HG03457 (cell line): ENCODE measurements around the gene TBC1D5.
"Not testable (repeated sequence)": the region's sequence is repeated elsewhere in the genome, so short reads cannot be mapped to it uniquely, and the experiment has no call there.

Source experiments
- ATAC-seq: cut with Tn5 transposase; IDR thresholded peaks from one replicate; pipeline ENCODE4 v1.9.1; 2021; ENCODE audit warnings: moderate number of reproducible peaks; ENCODE audit not compliant: unreplicated experiment

The TBC1D5 gene

DNA sequence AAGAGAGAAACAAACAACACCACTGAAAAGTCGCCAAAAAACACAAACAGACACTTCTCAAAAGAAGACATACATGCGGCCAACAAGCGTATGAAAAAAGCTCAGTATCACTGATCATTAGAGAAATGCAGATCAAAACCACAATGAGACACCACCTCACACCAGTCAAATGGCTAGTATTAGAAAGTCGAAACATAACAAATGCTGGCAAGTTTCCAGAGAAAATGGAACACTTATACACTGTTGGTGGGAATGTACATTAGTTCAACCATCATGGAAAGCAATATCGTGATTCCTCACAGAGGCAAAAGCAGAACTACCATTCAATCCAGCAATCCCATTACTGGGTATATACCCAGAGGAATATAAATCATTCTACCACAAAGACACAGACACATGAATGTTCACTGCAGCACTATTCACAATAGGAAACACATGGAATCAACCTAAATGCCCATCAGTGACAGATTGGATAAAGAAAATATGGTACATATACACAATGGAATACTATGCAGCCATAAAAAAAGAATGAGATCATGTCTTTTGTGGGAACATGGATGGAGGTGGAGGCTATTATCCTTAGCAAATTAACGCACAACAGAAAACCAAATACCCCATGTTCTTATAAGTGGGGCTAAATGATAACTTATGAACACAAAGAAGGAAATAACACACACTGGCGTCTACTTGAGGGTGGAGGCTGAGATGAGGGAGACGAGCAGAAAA, 93.6 kb downstream of the TBC1D5 start:
- ATAC-seq = not testable (repeated sequence)

DNA sequence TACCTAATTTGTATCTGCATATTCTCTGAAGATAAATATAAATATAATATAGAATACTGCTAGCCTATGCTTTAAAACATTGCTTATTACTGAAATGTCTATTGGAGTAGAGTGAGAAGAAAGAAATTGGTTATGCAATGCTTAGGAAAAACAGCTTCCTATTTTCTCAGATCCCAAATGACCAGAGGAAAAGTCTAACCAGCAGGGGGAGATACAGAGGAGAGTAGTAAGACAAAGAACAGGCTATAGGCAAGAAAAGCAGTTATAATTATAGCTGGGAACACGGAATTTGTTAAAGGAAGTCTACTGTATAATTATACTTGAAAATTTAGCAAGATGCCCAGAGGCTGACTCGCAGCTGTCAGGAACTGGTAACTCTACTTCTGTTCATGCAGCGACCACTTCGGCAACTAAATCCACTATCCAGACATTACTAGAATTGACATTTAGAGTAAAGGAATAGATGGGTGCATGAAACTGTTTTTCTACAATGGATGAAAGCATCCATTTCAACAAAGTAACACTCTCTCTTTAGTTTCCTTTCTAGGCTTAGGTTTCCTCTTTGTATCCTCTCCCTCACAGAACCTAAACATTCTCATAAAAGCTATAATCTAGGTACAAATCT, 97.2 kb downstream of the TBC1D5 start:
- ATAC-seq = no peak

DNA sequence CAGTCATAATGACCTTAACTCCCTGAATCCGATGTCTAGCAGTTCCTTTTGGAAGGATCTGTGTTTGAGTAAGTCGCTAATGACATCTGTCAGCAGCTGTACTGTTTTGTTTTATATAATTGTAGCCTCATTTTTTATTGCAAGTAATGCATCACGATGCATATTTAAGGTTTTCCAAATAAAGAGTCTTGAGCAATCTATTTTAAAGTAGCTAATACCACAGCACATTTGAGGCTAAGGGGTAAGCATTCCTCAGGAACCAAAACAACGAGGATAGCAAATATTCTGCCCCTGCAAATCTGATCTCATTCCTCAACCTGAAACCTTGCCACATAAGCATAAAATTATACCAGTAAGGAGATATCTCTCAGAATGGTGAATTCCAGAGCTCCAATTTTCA, 98.7 kb downstream of the TBC1D5 start:
- no peak for ATAC-seq

DNA sequence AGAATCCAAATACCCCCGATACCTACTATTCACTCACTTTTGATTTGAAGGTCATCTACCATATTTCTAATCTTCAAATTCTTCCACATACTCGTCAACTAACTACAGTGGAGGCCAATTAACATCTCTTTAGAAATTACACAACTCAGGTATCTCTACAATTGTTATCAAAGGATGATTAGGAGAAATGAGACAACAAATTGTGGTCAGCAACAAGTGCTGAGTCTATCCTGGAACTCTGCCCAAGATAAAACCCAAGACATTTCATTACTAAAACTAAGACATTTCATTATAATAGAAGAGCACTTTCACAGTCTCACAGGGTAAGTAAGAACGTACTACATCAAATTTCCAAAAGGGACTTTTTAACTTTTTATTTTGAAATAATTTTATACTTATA, 100.0 kb downstream of the TBC1D5 start:
- no peak for ATAC-seq

DNA sequence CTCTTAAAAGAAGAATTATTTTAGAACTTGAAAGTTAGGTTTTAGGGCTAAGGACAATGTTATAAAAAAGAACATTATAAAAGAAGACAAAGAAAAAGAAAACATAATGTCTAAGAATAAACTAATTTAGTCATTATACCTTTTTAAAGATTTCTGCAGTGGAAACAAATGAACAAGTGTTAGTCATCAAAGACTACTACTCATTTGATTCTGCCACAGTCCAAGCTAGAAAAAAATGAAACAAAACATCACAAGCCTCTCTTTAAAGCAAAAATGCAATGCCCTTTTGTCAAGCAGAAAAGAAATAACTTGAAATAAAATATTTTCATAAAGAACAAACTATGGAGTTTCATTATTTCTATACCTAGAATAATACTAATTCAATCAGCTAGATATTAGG, 102.0 kb downstream of the TBC1D5 start:
- no peak for ATAC-seq

DNA sequence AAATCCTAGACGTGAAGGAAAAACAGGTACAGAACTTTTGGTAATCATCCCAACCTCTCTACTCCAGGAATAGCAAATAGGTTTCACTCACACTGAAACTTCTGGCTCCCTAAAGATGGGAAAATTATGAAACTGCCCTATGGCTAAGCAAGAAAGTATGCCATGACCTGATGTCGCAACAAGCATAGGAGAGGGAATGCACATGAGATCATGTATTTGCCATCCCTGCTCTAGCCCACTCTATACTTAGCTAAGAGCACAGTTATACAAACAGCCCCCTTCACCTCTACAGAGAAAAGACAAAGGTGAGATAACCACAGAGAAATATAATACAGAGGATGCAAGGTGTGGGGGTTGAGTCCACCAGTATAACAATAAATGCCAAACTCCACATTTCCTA, 102.7 kb downstream of the TBC1D5 start:
- no peak for ATAC-seq

DNA sequence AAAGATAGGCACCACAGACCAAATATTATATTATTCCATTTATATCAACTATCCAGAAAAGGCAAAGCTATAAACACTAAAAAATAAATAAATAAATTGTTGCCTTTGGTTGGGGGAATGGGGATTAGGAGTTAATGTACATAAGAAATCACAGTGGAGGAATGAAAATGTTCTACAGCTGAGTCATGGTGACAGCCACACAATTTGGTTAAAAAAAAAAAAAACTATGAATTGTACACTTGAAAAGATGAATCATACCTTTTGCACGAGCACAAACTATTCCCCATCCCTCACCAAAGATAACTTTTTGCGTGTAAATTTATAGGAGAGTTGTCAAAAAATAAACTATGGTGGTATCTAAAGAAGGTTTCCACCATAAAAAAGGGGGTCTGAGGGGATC, 103.2 kb downstream of the TBC1D5 start:
- ATAC-seq = no peak

DNA sequence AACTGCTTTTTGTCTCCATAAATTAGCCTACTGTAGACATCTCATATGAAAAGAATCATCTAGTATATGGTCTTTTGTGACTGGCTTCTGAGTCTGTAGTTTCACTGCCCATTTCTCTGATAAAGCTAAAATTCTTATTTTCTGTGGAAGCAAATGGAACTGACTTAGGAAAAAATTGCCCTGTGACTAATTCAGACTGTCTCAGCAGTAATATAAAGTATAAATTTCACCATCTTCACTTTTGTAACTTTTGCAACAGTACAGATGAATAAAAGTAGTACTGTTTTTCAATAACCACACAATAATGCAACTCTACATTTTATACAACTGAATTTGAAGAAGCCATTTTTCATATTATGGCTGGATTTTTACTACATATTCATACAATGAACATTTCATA, 104.1 kb downstream of the TBC1D5 start:
- no peak for ATAC-seq

DNA sequence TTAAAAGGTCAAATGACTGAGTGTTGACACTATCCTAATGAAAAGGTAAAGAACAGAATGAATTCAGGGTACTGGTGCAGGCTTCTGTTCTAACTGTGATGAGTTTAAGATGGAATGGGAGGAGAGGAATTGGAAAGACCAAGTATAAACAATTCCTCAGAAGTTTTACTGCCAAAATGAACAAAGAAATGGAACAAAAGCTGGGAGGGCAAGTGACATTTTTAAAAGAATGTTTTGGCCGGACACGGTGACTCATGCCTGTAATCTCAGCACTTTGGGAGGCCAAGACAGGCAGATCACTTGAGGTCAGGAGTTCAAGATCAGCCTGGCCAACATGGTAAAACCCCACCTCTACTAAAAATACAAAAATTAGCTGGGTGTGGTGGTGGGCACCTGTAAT, 106.8 kb downstream of the TBC1D5 start:
- not testable (repeated sequence) for ATAC-seq

DNA sequence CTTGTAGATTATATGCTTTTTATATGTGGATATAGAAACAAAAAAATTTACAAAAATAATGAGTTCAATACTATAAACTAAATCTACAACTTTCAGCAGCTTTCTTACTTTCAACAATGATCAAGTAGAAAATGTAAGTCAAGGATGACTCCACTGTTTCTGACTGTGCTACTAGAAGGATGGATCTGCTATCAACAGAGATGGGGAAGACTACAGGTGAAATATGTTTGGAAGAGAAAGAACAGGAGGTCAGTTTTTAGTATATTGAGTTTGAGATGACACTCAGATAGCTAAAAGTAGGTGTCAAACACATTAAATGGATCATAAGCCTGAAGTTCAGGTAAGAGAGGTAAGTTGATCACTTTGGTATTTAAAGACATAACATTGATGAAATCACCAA, 107.5 kb downstream of the TBC1D5 start:
- ATAC-seq = no peak

DNA sequence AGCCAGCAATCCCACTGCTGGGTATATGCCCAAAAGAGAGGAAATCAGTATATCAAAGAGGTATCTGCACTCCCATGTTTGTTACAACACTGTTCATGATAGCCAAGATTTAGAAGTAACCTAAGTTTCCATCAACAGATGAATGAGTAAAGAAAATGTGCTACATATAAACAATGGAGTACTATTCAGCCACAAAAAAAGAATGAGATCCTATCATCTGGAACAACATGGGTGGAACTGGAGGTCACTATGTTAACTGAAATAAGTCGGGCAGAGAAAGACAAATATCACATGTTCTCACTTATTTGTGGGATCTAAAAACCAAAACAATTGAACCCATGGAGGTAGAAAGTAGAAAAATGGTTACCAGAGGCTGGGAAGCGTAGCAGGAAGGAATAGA, 108.2 kb downstream of the TBC1D5 start:
- no peak for ATAC-seq

DNA sequence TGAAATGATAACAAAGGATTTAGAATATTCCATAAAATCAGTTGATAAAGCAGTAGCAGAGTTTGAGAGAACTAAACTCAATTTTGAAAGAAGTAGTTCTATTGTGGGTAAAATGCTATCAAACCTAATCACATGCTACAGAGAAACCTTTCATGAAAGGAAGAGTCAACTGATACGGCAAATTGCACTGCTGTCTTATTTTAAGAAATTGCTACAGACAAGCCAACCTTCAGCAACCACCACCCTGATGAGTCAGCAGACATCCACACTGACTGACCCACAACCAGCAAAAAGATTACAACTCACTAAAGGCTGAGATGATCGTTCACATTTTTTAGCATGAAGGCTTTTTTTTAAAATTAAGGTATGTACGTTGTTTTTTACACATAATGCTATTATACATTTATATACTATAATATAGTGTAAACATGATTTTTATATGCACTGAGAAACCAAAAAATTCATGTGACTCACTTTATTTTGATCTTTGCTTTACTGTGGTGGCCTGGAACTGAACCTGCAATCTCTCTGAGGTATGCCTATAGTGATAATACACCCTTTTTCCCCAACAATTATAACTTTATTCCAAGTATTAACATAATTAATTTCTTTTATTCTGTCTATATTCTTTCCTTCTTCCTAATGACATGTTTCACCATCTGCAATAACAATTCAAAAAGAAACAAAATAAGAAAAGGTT, 109.9 kb downstream of the TBC1D5 start:
- no peak for ATAC-seq

DNA sequence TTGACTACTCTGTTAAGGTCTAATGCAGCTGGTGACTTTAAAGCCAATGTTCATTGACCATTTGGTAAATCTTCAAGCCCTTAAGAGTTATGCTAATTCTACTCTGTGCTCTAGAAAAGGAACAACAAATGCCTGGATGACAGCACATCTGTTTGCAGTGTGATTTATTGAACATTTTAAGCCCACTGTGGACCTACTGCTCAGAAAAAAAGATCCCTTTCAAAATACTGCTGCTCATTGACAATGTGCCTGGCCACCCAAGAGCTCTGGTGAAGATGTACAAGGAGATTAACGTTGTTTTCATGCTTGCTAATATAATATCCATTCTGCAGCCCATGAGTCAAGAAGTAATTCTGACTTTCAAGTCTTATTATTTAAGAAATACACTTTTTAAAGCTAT, 110.8 kb downstream of the TBC1D5 start:
- no peak for ATAC-seq

DNA sequence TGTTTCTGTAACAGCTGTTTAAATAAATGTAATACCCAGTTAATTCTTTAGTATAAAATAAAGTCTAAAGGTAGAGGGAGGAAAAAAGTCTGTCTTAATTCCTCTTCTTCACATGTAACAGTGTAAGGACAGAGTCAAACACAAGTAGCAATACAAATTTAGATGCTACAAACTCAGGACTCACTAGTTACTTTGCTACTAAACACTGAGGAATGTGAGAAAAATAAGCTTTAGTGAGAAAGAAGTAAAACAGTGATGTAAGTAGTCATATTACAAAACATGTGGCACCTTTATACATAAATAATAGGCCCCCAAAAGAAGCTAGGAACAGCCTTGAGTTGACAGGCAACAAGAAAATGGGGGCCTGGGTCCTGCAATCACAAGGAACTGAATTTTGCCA, 113.0 kb downstream of the TBC1D5 start:
- no peak for ATAC-seq

DNA sequence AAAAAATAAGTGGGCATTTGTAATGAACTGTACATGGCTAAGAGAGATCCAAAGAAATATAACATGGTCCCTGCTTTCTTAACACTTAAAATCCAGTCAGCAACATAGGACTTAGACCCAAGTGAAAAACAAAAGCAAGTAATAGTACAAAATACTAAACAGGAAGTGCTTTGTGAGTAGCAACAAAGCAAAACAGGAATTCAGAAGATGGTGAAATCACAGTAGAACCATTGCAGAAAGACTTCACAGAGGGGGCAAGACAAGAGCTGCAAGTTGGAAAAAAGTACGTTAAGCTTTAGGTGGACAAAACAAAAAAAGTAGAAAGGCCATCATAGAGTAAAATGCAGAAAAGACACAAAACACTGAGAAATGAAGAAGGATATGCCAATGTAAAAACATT, 116.0 kb downstream of the TBC1D5 start:
- ATAC-seq = no peak

DNA sequence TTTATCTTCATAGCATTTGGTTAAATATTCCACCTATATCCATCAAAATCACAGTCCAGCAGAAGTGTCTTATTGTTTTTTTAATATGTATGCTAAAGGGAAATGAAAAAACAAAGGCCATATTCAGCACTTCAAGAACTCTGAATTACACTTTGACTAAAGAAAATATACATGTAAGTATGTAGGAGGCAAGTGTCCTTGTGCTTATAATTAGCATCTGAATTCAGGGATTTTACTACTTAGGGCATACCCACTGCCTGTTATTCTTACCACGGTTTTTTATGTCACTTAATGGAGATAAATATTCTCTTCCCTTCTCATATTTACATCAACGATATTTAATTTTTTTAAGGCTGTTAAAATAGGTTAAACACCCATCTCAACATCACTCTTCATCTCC, 117.3 kb downstream of the TBC1D5 start:
- ATAC-seq = no peak

DNA sequence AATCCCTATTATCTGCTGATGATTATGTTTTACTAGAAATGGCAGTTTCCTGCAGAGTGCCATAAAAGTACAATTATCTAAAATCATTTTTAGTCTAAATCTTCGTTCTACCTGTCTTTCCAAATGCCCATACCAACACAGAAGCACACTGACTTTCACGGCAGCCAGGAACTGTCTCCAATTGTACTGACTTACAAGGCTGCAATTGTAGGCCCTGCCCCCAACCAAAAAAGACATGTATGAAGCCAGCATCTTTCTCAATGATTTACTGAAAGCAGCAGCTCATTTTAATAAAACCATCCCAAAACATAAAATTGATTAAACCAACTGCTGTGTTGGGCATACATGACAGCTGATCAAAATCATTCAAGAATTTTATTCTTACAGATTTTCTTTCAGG, 119.0 kb downstream of the TBC1D5 start:
- ATAC-seq = no peak

DNA sequence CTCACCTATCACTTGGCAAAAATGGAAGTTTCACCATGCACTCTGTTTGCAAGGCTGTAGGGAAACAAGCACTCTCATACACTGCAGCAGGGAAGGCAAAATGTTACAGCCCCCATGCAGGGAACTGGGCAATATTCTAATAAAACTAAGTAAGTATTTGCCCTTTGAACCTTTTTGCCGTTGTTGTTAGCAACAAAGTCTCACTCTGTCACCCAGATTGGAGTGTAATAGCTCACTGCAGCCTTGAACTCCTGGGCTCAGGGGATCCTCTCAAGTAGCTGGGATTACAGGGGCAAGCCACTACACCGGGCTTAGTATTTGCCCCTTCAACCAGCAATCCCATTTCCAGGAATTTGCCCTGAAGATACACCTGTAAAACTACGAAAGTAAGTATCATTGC, 122.5 kb downstream of the TBC1D5 start:
- no peak for ATAC-seq

DNA sequence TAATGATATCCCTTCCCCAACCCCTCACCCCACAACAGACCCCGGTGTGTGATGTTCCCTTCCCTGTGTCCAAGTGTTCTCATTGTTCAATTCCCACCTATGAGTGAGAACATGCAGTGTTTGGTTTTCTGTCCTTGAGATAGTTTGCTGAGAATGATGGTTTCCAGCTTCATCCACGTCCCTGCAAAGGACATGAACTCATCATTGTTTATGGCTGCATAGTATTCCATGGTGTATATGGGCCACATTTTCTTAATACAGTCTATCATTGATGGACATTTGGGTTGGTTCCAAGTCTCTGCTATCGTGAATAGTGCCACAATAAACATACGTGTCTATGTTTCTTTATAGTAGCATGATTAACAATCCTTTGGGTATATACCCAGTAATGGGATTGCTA, 129.4 kb downstream of the TBC1D5 start:
- not testable (repeated sequence) for ATAC-seq

DNA sequence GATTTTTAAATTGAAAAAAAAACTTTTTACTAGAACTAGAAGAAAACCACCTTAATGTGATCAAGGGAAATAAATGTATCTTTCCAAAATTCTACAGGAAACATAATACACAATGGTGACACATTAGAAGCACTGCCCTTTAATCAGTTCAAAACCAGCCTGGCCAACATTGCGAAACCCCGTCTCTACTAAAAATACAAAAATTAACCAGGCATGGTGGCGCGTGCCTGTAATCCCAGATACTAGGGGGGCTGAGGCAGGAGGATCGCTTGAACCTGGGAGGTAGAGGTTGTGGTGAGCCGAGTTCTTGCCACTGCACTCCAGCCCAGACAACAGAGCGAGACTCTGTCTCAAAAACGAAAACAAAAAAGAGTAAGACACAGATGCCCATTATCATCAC, 134.5 kb downstream of the TBC1D5 start:
- ATAC-seq = no peak

DNA sequence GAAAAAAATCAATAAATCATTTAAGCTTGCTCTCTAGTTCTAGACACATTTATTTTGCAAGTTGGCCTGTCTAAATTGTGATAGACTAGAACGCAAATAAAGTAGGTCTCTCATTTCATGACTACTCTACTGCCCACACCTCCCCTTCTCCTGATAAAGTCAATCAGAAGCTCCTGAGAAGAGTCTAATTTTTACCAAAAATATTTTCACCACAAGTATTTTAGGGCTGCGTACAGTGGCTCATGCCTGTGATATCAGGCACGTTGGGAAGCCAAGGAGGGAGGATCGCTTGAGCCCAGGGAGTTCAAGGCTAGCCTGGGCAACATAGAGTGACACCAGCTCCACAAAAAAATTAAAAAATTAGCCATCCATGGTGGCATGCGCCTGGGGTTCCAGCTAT, 136.5 kb downstream of the TBC1D5 start:
- ATAC-seq = no peak

DNA sequence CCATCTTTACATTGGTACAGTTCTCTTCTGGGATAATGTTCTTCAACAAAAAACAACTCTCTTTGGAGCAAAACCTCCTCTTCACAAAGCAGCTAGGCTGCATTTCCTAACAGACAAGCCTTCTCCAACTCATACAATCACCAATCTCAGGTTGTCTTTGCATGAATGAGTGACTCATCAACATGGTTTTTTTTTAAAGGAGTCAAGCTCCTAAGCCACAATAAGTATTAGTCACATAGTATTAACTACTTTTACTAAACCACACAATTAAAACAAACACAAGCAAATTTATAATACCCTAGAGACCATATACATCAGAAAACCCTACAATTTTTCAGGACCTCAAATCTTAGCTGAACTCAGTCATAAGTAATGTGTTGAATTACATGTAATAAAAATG, 137.4 kb downstream of the TBC1D5 start:
- ATAC-seq = no peak
